Sigmoid colon (tissue), 4 donors: Measurements from ENCODE around the gene GAREM1.

Source experiments
- POLR2A ChIP-seq, 2 donors: fragments of 450-650 bp; IDR thresholded peaks; one replicate each; pipeline ENCODE4 v1.6.1; 2016; ENCODE audit warnings: antibody characterized with exemption in 2 of 2, mild to moderate bottlenecking in 2 of 2, moderate library complexity in 2 of 2
- POLR2AphosphoS5 ChIP-seq, 4 donors: sonication (generic); formaldehyde crosslinking; IDR thresholded peaks; one replicate each; pipeline ENCODE4 v1.6.1; 2017; ENCODE audit warnings: antibody characterized with exemption in 4 of 4
- TF ChIP-seq, protein P1 (sequence below), 4 experiments: fragments of 450-650 bp in 3 of 4; fragments of 200-600 bp in 1 of 4; IDR thresholded peaks; one replicate each; pipeline ENCODE4 v1.5.1; 2016 to 2019; ENCODE audit warnings: antibody characterized with exemption in 4 of 4, mild to moderate bottlenecking in 3 of 4, moderate library complexity in 2 of 4

- TF ChIP-seq, protein P1, sequence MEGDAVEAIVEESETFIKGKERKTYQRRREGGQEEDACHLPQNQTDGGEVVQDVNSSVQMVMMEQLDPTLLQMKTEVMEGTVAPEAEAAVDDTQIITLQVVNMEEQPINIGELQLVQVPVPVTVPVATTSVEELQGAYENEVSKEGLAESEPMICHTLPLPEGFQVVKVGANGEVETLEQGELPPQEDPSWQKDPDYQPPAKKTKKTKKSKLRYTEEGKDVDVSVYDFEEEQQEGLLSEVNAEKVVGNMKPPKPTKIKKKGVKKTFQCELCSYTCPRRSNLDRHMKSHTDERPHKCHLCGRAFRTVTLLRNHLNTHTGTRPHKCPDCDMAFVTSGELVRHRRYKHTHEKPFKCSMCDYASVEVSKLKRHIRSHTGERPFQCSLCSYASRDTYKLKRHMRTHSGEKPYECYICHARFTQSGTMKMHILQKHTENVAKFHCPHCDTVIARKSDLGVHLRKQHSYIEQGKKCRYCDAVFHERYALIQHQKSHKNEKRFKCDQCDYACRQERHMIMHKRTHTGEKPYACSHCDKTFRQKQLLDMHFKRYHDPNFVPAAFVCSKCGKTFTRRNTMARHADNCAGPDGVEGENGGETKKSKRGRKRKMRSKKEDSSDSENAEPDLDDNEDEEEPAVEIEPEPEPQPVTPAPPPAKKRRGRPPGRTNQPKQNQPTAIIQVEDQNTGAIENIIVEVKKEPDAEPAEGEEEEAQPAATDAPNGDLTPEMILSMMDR (IDR thresholded peaks at IDR 0.05) = no peak
- no peak for TF ChIP-seq POLR2AphosphoS5 (IDR thresholded peaks at IDR 0.05)
- no peak for TF ChIP-seq POLR2A (IDR thresholded peaks at IDR 0.05)
Measured at GRCh38 chr18:32355896-32356295, 114.8 kb downstream of the GAREM1 start.
